ENCODE data around the gene DCLK1. TPM values are rescaled to one million over a fixed set of nuclear protein-coding genes. Genes with fewer than 3 reads are reported as not detected.

Gene DCLK1
- total RNA-seq, 4 donors from 2014 or later: 10.0 to 41.1 (median 19.5) TPM

GRCh38 chr13:36068991-36069390 is 62.2 kb downstream of the DCLK1 start:
- DNase-seq (ENCODE audit: low spot score in 2 of 2): no peak
- intact Hi-C loops (cut with DNase I; ENCODE audit: low total_unique reads): no loop called here
- TF ChIP-seq CTCF (IDR thresholded peaks at IDR 0.05): no peak
- TF ChIP-seq POLR2A (IDR thresholded peaks at IDR 0.05): no peak
- no peak overlapping the region for H3K4me3 ChIP-seq (ENCODE audit: low read depth, poor library complexity, severe bottlenecking)
- WGBS, 2 donors: 47% methylated on average over 3 of the region's 3 CpGs

GRCh38 chr13:36068566-36068965 is 62.6 kb downstream of the DCLK1 start:
- intact Hi-C loops (cut with DNase I; ENCODE audit: low total_unique reads): no loop called here
- no peak for DNase-seq (ENCODE audit: low spot score in 2 of 2)
- TF ChIP-seq CTCF (IDR thresholded peaks at IDR 0.05) (no peak), POLR2A (IDR thresholded peaks at IDR 0.05) (no peak)
- 57% methylated on average over 1 of the region's 1 CpG for WGBS, 2 donors
- no peak overlapping the region for H3K4me3 ChIP-seq (ENCODE audit: low read depth, poor library complexity, severe bottlenecking)

- no peak overlapping the region for H3K4me3 ChIP-seq (ENCODE audit: low read depth, poor library complexity, severe bottlenecking)
- TF ChIP-seq CTCF (IDR thresholded peaks at IDR 0.05): no peak
- no peak for TF ChIP-seq POLR2A (IDR thresholded peaks at IDR 0.05)
- DNase-seq (ENCODE audit: low spot score in 2 of 2): no peak
- WGBS, 2 donors: 37 to 44% methylated on average over 3 of the region's 3 CpGs
- intact Hi-C loops (cut with DNase I; ENCODE audit: low total_unique reads): no loop called here
Measured at GRCh38 chr13:36067746-36068381, 63.3 kb downstream of the DCLK1 start.

- intact Hi-C loops (cut with DNase I; ENCODE audit: low total_unique reads): no loop called here
- 70 to 83% methylated on average over 1 of the region's 1 CpG for WGBS, 2 donors
- TF ChIP-seq CTCF (IDR thresholded peaks at IDR 0.05) (no peak), POLR2A (IDR thresholded peaks at IDR 0.05) (no peak)
- H3K4me3 ChIP-seq (ENCODE audit: low read depth, poor library complexity, severe bottlenecking): no peak overlapping the region
- DNase-seq (ENCODE audit: low spot score in 2 of 2): no peak
Measured at GRCh38 chr13:36062249-36062648, 68.9 kb downstream of the DCLK1 start.

GRCh38 chr13:36061621-36062020 is 69.6 kb downstream of the DCLK1 start:
- no peak for DNase-seq (ENCODE audit: low spot score in 2 of 2)
- WGBS, 2 donors: 25 to 29% methylated on average over 4 of the region's 4 CpGs
- TF ChIP-seq POLR2A (IDR thresholded peaks at IDR 0.05): no peak
- no peak overlapping the region for H3K4me3 ChIP-seq (ENCODE audit: low read depth, poor library complexity, severe bottlenecking)
- intact Hi-C loops (cut with DNase I; ENCODE audit: low total_unique reads): no loop called here

GRCh38 chr13:36061054-36061453 is 70.1 kb downstream of the DCLK1 start:
- no peak for DNase-seq (ENCODE audit: low spot score in 2 of 2)
- no peak overlapping the region for H3K4me3 ChIP-seq (ENCODE audit: low read depth, poor library complexity, severe bottlenecking)
- WGBS, 2 donors: 56 to 66% methylated on average over 4 of the region's 4 CpGs
- TF ChIP-seq CTCF (IDR thresholded peaks at IDR 0.05) (no peak), POLR2A (IDR thresholded peaks at IDR 0.05) (no peak)
- intact Hi-C loops (cut with DNase I; ENCODE audit: low total_unique reads): no loop called here

Measured in lower leg skin (tissue), 4 donors.